ENCODE data around the gene SRRD. TPM values are rescaled to one million over a fixed set of nuclear protein-coding genes. Genes with fewer than 3 reads are reported as not detected.

The SRRD gene
- total and polyA plus RNA-seq, 4 experiments from 2014 or later = 17.6 to 28.9 (median 20.1) TPM

- no peaks in the 10 kb centered on the region for H3K27me3 Mint-ChIP-seq
- Histone ChIP-seq H3K9me3 (ENCODE audit: control insufficient read depth in 1 of 2, low read length in 2 of 2) (no peaks in the 10 kb centered on the region), H3K27ac (ENCODE audit: low read depth, low read length) (no peak overlapping the region), H3K4me3 (ENCODE audit: low read length in 2 of 2) (no peak overlapping the region), H3K36me3 (ENCODE audit: insufficient read depth, low read length) (peaks cover 13% of the 10 kb centered on the region), H3K27me3 (ENCODE audit: insufficient read depth, low read length) (no peaks in the 10 kb centered on the region), H3K4me1 (ENCODE audit: insufficient read depth, low read length) (no peaks in the 10 kb centered on the region)
- H3K27ac Mint-ChIP-seq = peak overlapping the region in 2 of 7 donors; percentile 13 to 24
- peaks cover 0 to 5% (median 0%) of the 10 kb centered on the region in 4 donors for H3K4me1 Mint-ChIP-seq
- H3K9me3 Mint-ChIP-seq = no peaks in the 10 kb centered on the region
- DNase-seq = no peak
- H3K4me3 Mint-ChIP-seq = no peak overlapping the region
- intact Hi-C loops (cut with micrococcal nuclease) = no loop called here
- ChIA-PET CTCF (ENCODE audit: partially characterized antibody) (interaction anchor here (1.3 to 1.4 kb wide), 2 partner anchors 12 to 14 kb away, joined by 4 read pairs; no protein-coding TSS in a partner anchor), POLR2A (ENCODE audit: partially characterized antibody) (interaction anchor here (0.6 kb wide), 1 partner anchor 10 kb away, joined by 3 read pairs; no protein-coding TSS in a partner anchor)
- peaks cover 23 to 30% of the 10 kb centered on the region in 2 donors for H3K36me3 Mint-ChIP-seq
Observed at GRCh38 chr22:26448334-26448733, 35.3 kb upstream of the SRRD start.

DNA sequence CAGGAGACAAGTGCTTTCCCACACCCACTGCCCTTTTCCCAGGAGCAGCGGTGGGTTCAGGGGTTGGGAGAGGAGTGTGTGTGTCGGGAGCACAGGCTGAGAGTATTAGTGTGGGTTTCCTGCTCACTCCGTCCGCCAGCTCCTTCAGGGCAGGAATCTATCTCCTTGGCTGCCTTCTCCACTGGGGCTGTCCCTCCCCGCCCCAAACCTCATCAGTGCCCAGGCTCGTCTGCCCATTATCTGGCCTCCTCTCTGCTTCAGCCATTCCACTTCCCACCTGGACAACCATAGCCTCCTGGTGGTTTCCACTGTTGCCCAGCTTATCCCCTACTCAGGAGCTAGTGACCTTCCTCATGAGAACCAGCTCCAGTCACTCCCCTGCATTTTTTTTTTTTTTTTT lies 34.7 kb upstream of the SRRD start:
- no peak overlapping the region for H3K27ac ChIP-seq (ENCODE audit: low read depth, low read length)
- no peak overlapping the region for H3K4me3 ChIP-seq (ENCODE audit: low read length in 2 of 2)
- Mint-ChIP-seq H3K27ac (peak overlapping the region in 2 of 7 donors; percentile 13), H3K36me3 (peaks cover 23 to 35% of the 10 kb centered on the region in 2 donors), H3K4me1 (peaks cover 0 to 5% (median 0%) of the 10 kb centered on the region in 4 donors), H3K9me3 (no peaks in the 10 kb centered on the region), H3K4me3 (no peak overlapping the region), H3K27me3 (no peaks in the 10 kb centered on the region)
- DNase-seq = no peak
- peaks cover 18% of the 10 kb centered on the region for H3K36me3 ChIP-seq (ENCODE audit: insufficient read depth, low read length)
- CTCF ChIA-PET (ENCODE audit: partially characterized antibody) = interaction anchor here (1.0 to 1.4 kb wide), 3 partner anchors 12 to 14 kb away, joined by 4 read pairs; no protein-coding TSS in a partner anchor
- POLR2A ChIA-PET (ENCODE audit: partially characterized antibody) = interaction anchor here (0.6 kb wide), 1 partner anchor 10 kb away, joined by 3 read pairs; no protein-coding TSS in a partner anchor
- H3K4me1 ChIP-seq (ENCODE audit: insufficient read depth, low read length) = no peaks in the 10 kb centered on the region
- H3K27me3 ChIP-seq (ENCODE audit: insufficient read depth, low read length) = no peaks in the 10 kb centered on the region
- no peaks in the 10 kb centered on the region for H3K9me3 ChIP-seq (ENCODE audit: control insufficient read depth in 1 of 2, low read length in 2 of 2)
- intact Hi-C loops (cut with micrococcal nuclease) = no loop called here

- intact Hi-C loops (cut with micrococcal nuclease) = no loop called here
- Histone ChIP-seq H3K27me3 (ENCODE audit: insufficient read depth, low read length) (no peaks in the 10 kb centered on the region), H3K4me3 (ENCODE audit: low read length in 2 of 2) (no peak overlapping the region), H3K27ac (ENCODE audit: low read depth, low read length) (no peak overlapping the region), H3K9me3 (ENCODE audit: control insufficient read depth in 1 of 2, low read length in 2 of 2) (no peaks in the 10 kb centered on the region), H3K4me1 (ENCODE audit: insufficient read depth, low read length) (no peaks in the 10 kb centered on the region), H3K36me3 (ENCODE audit: insufficient read depth, low read length) (peaks cover 18% of the 10 kb centered on the region)
- no peak for DNase-seq
- Mint-ChIP-seq H3K27ac (peak overlapping the region in 1 of 7 donors; percentile 29), H3K4me3 (no peak overlapping the region), H3K27me3 (no peaks in the 10 kb centered on the region), H3K36me3 (peaks cover 29 to 39% of the 10 kb centered on the region in 2 donors), H3K9me3 (no peaks in the 10 kb centered on the region), H3K4me1 (peaks cover 0 to 2% (median 0%) of the 10 kb centered on the region in 4 donors)
- CTCF ChIA-PET (ENCODE audit: partially characterized antibody) = interaction anchor here (0.9 kb wide), 1 partner anchor 84 kb away, joined by 3 read pairs; no protein-coding TSS in a partner anchor
- POLR2A ChIA-PET (ENCODE audit: partially characterized antibody) = no interaction called here
Observed at GRCh38 chr22:26450453-26451185, 33.1 kb upstream of the SRRD start.

- Histone ChIP-seq H3K27ac (ENCODE audit: low read depth, low read length) (no peak overlapping the region), H3K27me3 (ENCODE audit: insufficient read depth, low read length) (no peaks in the 10 kb centered on the region), H3K4me3 (ENCODE audit: low read length in 2 of 2) (no peak overlapping the region), H3K36me3 (ENCODE audit: insufficient read depth, low read length) (peaks cover 23% of the 10 kb centered on the region), H3K9me3 (ENCODE audit: control insufficient read depth in 1 of 2, low read length in 2 of 2) (no peaks in the 10 kb centered on the region), H3K4me1 (ENCODE audit: insufficient read depth, low read length) (no peaks in the 10 kb centered on the region)
- intact Hi-C loops (cut with micrococcal nuclease) = no loop called here
- no peaks in the 10 kb centered on the region for H3K9me3 Mint-ChIP-seq
- no peak overlapping the region for H3K27ac Mint-ChIP-seq
- ChIA-PET POLR2A (ENCODE audit: partially characterized antibody) (no interaction called here), CTCF (ENCODE audit: partially characterized antibody) (interaction anchor here (1.2 kb wide), 1 partner anchor 10 kb away, joined by 4 read pairs; no protein-coding TSS in a partner anchor)
- no peaks in the 10 kb centered on the region for H3K27me3 Mint-ChIP-seq
- no peak for DNase-seq
- peaks cover 37 to 50% of the 10 kb centered on the region in 2 donors for H3K36me3 Mint-ChIP-seq
- H3K4me1 Mint-ChIP-seq = no peaks in the 10 kb centered on the region
- no peak overlapping the region for H3K4me3 Mint-ChIP-seq
Observed at GRCh38 chr22:26452236-26453016, 31.3 kb upstream of the SRRD start.

DNA sequence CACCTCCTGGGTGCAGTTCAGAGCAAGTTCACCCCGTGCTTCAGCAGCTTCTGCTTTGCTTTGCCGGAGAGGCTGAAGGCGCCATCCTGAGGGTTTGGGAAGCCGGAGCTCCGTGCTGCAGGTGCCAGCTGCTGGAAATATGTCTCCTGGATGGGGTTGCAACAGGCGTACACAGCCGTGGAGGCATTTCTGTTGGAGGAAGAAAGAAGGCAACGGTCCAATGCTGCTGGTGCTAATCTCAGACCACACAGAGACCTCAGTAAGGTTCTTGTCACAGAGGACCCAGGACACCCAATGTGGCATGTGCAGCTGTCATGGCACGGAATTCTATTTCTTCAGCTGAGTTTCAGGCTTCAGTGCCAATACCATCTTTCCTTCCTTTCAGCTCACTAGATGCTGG lies 30.5 kb upstream of the SRRD start:
- Histone ChIP-seq H3K9me3 (ENCODE audit: control insufficient read depth in 1 of 2, low read length in 2 of 2) (no peaks in the 10 kb centered on the region), H3K27me3 (ENCODE audit: insufficient read depth, low read length) (no peaks in the 10 kb centered on the region), H3K27ac (ENCODE audit: low read depth, low read length) (no peak overlapping the region), H3K4me1 (ENCODE audit: insufficient read depth, low read length) (no peaks in the 10 kb centered on the region), H3K36me3 (ENCODE audit: insufficient read depth, low read length) (peaks cover 31% of the 10 kb centered on the region), H3K4me3 (ENCODE audit: low read length in 2 of 2) (no peak overlapping the region)
- DNase-seq = no peak
- H3K9me3 Mint-ChIP-seq = no peaks in the 10 kb centered on the region
- ChIA-PET CTCF (ENCODE audit: partially characterized antibody) (interaction anchor here (1.2 kb wide), 1 partner anchor 9 kb away, joined by 4 read pairs; no protein-coding TSS in a partner anchor), POLR2A (ENCODE audit: partially characterized antibody) (no interaction called here)
- no peaks in the 10 kb centered on the region for H3K27me3 Mint-ChIP-seq
- no peaks in the 10 kb centered on the region for H3K4me1 Mint-ChIP-seq
- intact Hi-C loops (cut with micrococcal nuclease) = no loop called here
- H3K27ac Mint-ChIP-seq = no peak overlapping the region
- no peak overlapping the region for H3K4me3 Mint-ChIP-seq
- peaks cover 37 to 57% of the 10 kb centered on the region in 2 donors for H3K36me3 Mint-ChIP-seq

- no peaks in the 10 kb centered on the region for H3K4me1 Mint-ChIP-seq
- Histone ChIP-seq H3K27ac (ENCODE audit: low read depth, low read length) (no peak overlapping the region), H3K27me3 (ENCODE audit: insufficient read depth, low read length) (no peaks in the 10 kb centered on the region), H3K36me3 (ENCODE audit: insufficient read depth, low read length) (peaks cover 32% of the 10 kb centered on the region), H3K9me3 (ENCODE audit: control insufficient read depth in 1 of 2, low read length in 2 of 2) (no peaks in the 10 kb centered on the region), H3K4me3 (ENCODE audit: low read length in 2 of 2) (no peak overlapping the region), H3K4me1 (ENCODE audit: insufficient read depth, low read length) (no peaks in the 10 kb centered on the region)
- H3K27ac Mint-ChIP-seq = peak overlapping the region in 2 of 7 donors; percentile 48 to 62
- DNase-seq = no peak
- peak overlapping the region in 1 of 8 donors; percentile 48 for H3K4me3 Mint-ChIP-seq
- H3K36me3 Mint-ChIP-seq = peaks cover 39 to 59% of the 10 kb centered on the region in 2 donors
- H3K9me3 Mint-ChIP-seq = no peaks in the 10 kb centered on the region
- H3K27me3 Mint-ChIP-seq = no peaks in the 10 kb centered on the region
- ChIA-PET POLR2A (ENCODE audit: partially characterized antibody) (no interaction called here), CTCF (ENCODE audit: partially characterized antibody) (interaction anchor here (1.2 kb wide), 1 partner anchor 9 kb away, joined by 4 read pairs; no protein-coding TSS in a partner anchor)
- intact Hi-C loops (cut with micrococcal nuclease) = no loop called here
Observed at GRCh38 chr22:26453812-26454500, 29.7 kb upstream of the SRRD start.
